Inflammatory macrophage treated with lipopolysaccharide for 1 hour (primary cell): ENCODE results near the gene FAM186B.

Experiments
- DNase-seq, 2 donors: peaks; one replicate each; pipeline ENCODE4 v3.0.0-alpha.2; 2020 to 2022

Gene FAM186B

GRCh38 chr12:49567611-49568441 lies 37.6 kb downstream of the FAM186B start, which contains the start of gene MCRS1:
Gene MCRS1 (minus strand): TSS chr12:49568142. CDS start chr12:49566731, 1,411 bp downstream.
- peak; percentile 88 to 93 for DNase-seq

GRCh38 chr12:49567302-49567610 lies 38.2 kb downstream of the FAM186B start:
- no peak for DNase-seq

- no peak for DNase-seq
Measured at GRCh38 chr12:49566361-49566760, 39.1 kb downstream of the FAM186B start.

GRCh38 chr12:49565406-49566265 lies 39.8 kb downstream of the FAM186B start:
- DNase-seq, result no peak

- no peak for DNase-seq
Measured at GRCh38 chr12:49564686-49565405, 40.6 kb downstream of the FAM186B start.

- no peak for DNase-seq
Measured at GRCh38 chr12:49563951-49564685, 41.3 kb downstream of the FAM186B start.

- DNase-seq, result no peak
Measured at GRCh38 chr12:49562831-49563230, 42.6 kb downstream of the FAM186B start.

GRCh38 chr12:49562233-49562632 lies 43.2 kb downstream of the FAM186B start:
- DNase-seq, result no peak

- no peak for DNase-seq
Measured at GRCh38 chr12:49560695-49561094, 44.7 kb downstream of the FAM186B start.

GRCh38 chr12:49559011-49559675 lies 46.3 kb downstream of the FAM186B start:
- no peak for DNase-seq

GRCh38 chr12:49558526-49558925 lies 46.9 kb downstream of the FAM186B start:
- no peak for DNase-seq

GRCh38 chr12:49557917-49558215 lies 47.6 kb downstream of the FAM186B start:
- no peak for DNase-seq

GRCh38 chr12:49557187-49557916 lies 48.1 kb downstream of the FAM186B start:
- no peak for DNase-seq

GRCh38 chr12:49556391-49557186 lies 48.9 kb downstream of the FAM186B start:
- no peak for DNase-seq

GRCh38 chr12:49555631-49556390 lies 49.6 kb downstream of the FAM186B start:
- DNase-seq, result no peak

- DNase-seq, result no peak
Measured at GRCh38 chr12:49554266-49554665, 51.2 kb downstream of the FAM186B start.

GRCh38 chr12:49553512-49554088 lies 51.8 kb downstream of the FAM186B start:
- DNase-seq, result no peak

GRCh38 chr12:49552899-49553298 lies 52.5 kb downstream of the FAM186B start:
- DNase-seq, result no peak

GRCh38 chr12:49552425-49552824 lies 53.0 kb downstream of the FAM186B start:
- no peak for DNase-seq
